ENCODE measurements around the gene MIX23. TPM values are rescaled to one million over a fixed set of nuclear protein-coding genes. Genes with fewer than 3 reads are reported as not detected.

MIX23 gene
- polyA plus RNA-seq, 1 experiment, result 21.7 TPM

DNA sequence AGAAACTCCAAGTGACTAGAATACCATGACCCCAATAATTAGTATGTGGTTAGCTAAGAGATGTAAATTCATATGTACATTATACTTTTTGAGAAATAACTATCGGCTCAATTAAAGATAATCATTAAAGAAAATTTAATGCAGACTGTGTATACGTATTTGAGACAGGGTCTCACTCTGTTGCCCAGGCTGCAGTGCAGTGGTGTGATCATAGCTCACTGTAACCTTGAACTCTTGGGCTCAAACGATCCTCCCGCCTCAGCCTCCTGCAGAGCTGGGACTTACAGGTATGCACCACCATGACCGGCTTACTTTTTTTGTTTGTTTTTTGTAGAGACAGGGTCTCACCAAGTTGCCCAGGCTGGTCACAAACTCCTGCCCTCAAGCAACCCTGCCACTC is 66.7 kb downstream of the MIX23 start:
- Histone ChIP-seq H3K27ac (ENCODE audit: low read depth, low read length) (no peak overlapping the region), H3K27me3 (ENCODE audit: control insufficient read depth, insufficient read depth, low read length) (peaks cover 3% of the 10 kb centered on the region), H3K9me3 (ENCODE audit: control insufficient read depth, insufficient read depth, low read length) (no peaks in the 10 kb centered on the region), H3K4me3 (ENCODE audit: low read depth, low read length) (no peak overlapping the region)
- ChIA-PET POLR2A (no interaction called here), CTCF (no interaction called here)
- DNase-seq (ENCODE audit: low read depth, low spot score), result no peak
- TF ChIP-seq, protein P1, sequence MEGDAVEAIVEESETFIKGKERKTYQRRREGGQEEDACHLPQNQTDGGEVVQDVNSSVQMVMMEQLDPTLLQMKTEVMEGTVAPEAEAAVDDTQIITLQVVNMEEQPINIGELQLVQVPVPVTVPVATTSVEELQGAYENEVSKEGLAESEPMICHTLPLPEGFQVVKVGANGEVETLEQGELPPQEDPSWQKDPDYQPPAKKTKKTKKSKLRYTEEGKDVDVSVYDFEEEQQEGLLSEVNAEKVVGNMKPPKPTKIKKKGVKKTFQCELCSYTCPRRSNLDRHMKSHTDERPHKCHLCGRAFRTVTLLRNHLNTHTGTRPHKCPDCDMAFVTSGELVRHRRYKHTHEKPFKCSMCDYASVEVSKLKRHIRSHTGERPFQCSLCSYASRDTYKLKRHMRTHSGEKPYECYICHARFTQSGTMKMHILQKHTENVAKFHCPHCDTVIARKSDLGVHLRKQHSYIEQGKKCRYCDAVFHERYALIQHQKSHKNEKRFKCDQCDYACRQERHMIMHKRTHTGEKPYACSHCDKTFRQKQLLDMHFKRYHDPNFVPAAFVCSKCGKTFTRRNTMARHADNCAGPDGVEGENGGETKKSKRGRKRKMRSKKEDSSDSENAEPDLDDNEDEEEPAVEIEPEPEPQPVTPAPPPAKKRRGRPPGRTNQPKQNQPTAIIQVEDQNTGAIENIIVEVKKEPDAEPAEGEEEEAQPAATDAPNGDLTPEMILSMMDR (IDR thresholded peaks at IDR 0.05; ENCODE audit: low read depth, low read length), result no peak

DNA sequence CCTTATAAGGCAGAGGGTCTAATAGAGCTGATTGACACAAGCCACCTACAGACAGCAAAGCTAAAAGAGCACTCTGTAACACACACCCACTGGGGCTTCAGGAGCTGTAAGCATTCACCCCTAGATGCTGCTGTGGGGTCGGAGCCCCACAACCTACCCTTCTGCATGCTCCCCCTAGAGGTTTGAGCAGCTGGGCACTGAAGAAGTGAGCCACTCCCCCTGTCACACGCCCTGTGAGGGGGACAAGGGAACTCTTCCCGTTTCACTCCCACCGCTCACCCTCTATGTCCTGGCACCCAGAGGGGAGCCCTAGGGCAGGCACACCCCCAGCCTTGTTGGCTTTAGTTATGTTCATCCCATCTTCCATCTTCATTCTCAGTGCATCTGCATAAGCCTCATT is 67.4 kb downstream of the MIX23 start:
- POLR2A ChIA-PET, result no interaction called here
- no peak overlapping the region for H3K27ac ChIP-seq (ENCODE audit: low read depth, low read length)
- H3K4me3 ChIP-seq (ENCODE audit: low read depth, low read length), result no peak overlapping the region
- H3K9me3 ChIP-seq (ENCODE audit: control insufficient read depth, insufficient read depth, low read length), result no peaks in the 10 kb centered on the region
- no peak for DNase-seq (ENCODE audit: low read depth, low spot score)
- H3K27me3 ChIP-seq (ENCODE audit: control insufficient read depth, insufficient read depth, low read length), result peaks cover 7% of the 10 kb centered on the region
- TF ChIP-seq, protein P1 (IDR thresholded peaks at IDR 0.05; ENCODE audit: low read depth, low read length), result no peak
- CTCF ChIA-PET, result no interaction called here

DNA sequence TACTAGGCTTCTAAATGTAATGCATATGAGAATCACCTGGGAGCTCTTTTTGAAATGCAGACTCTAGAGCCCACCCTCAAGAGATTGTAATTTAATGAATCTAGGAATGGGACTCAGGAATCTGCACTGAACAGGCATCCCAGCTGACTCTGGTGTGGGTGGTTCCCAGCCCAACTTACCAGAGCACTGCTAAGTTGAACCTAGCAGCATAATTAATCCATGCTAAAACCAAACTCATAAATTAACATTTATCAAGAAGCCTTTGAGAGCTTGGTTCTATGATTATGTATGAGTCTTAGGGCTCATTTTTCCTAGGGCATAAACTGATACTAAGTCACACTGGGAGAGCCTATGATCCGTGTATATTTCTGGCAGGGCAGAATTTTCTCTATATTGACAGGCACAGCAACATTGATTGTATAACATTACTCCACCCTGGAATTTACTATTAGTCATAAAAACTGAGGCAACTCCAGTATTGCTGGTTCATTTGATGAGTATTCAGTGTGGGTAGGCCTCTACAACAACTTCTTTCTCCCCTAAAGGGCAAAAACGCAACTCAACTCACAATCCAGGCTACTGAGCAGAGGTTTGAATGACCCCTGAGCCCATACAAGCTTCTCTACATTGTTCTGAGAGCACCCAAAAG is 68.7 kb downstream of the MIX23 start:
- no peak overlapping the region for H3K4me3 ChIP-seq (ENCODE audit: low read depth, low read length)
- H3K27me3 ChIP-seq (ENCODE audit: control insufficient read depth, insufficient read depth, low read length), result peaks cover 7% of the 10 kb centered on the region
- ChIA-PET CTCF (interaction anchor here (0.9 to 1.3 kb wide), 2 partner anchors 14 to 56 kb away, joined by 3 read pairs; no protein-coding TSS in a partner anchor), POLR2A (no interaction called here)
- no peak for DNase-seq (ENCODE audit: low read depth, low spot score)
- TF ChIP-seq, protein P1 (IDR thresholded peaks at IDR 0.05; ENCODE audit: low read depth, low read length), result no peak
- H3K9me3 ChIP-seq (ENCODE audit: control insufficient read depth, insufficient read depth, low read length), result no peaks in the 10 kb centered on the region
- no peak overlapping the region for H3K27ac ChIP-seq (ENCODE audit: low read depth, low read length)

DNA sequence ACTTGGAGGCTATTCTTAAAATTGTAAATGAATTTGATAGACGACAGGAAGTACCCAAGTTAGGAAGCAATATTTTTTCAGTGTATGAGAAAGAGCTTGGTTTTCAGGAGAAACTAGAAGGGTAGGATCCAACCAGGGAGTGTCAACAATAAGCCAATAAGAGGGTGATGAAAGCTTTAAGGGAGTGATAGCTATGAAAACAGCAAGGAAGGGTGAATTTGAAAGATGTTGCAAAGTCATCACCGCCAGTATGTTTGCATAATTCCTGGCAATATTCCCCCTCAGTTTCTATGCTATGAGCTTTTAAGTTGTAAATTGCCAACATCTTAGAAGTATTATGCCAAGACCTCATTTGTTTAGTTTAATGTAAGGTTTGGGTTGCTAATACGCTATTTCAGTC is 69.8 kb downstream of the MIX23 start:
- no peaks in the 10 kb centered on the region for H3K9me3 ChIP-seq (ENCODE audit: control insufficient read depth, insufficient read depth, low read length)
- ChIA-PET CTCF (interaction anchor here (0.9 kb wide), 1 partner anchor 55 kb away, joined by 3 read pairs; no protein-coding TSS in a partner anchor), POLR2A (no interaction called here)
- H3K27ac ChIP-seq (ENCODE audit: low read depth, low read length), result no peak overlapping the region
- peaks cover 7% of the 10 kb centered on the region for H3K27me3 ChIP-seq (ENCODE audit: control insufficient read depth, insufficient read depth, low read length)
- DNase-seq (ENCODE audit: low read depth, low spot score), result no peak
- TF ChIP-seq, protein P1 (IDR thresholded peaks at IDR 0.05; ENCODE audit: low read depth, low read length), result no peak
- no peak overlapping the region for H3K4me3 ChIP-seq (ENCODE audit: low read depth, low read length)

DNA sequence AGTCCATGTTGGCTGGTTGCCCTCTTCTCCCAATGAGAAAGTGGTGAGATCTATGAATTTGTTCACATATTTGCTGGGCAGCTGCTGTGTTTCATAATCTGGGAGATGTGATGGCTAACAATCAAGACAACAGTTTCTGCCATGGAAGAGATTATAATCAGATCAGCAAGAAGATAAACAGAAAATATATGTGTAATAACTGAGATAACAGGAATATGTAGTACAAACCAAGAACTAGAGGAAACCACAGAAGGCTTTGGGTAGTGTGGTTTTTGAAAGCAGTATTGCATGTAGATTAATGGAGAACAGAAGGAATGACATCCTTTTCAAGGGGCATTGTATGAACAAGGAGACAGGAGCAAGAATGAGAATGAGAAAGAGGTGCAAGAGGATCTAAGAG is 70.2 kb downstream of the MIX23 start:
- Histone ChIP-seq H3K9me3 (ENCODE audit: control insufficient read depth, insufficient read depth, low read length) (no peaks in the 10 kb centered on the region), H3K27ac (ENCODE audit: low read depth, low read length) (no peak overlapping the region), H3K27me3 (ENCODE audit: control insufficient read depth, insufficient read depth, low read length) (peaks cover 7% of the 10 kb centered on the region), H3K4me3 (ENCODE audit: low read depth, low read length) (no peak overlapping the region)
- DNase-seq (ENCODE audit: low read depth, low spot score), result no peak
- TF ChIP-seq, protein P1 (IDR thresholded peaks at IDR 0.05; ENCODE audit: low read depth, low read length), result no peak
- POLR2A ChIA-PET, result no interaction called here
- CTCF ChIA-PET, result no interaction called here
